Suprapubic skin (tissue), 4 donors: ENCODE results near the gene DIAPH1. TPM values are rescaled to one million over a fixed set of nuclear protein-coding genes. Genes with fewer than 3 reads are reported as not detected.

ENCODE experiments used
- DNase-seq, 2 donors: peaks; one replicate each; pipeline ENCODE4 v3.0.0-alpha.2; 2019; ENCODE audit warnings: low spot score in 2 of 2
- H3K27ac ChIP-seq: fragments of 200-600 bp; sonication (generic); one replicate; pipeline ENCODE4 v1.5.1; 2019
- H3K27me3 ChIP-seq: fragments of 200-600 bp; sonication (generic); one replicate; pipeline ENCODE4 v1.5.1; 2019
- H3K36me3 ChIP-seq: fragments of 200-600 bp; sonication (generic); one replicate; pipeline ENCODE4 v1.5.1; 2019
- H3K4me1 ChIP-seq: fragments of 200-600 bp; sonication (generic); one replicate; pipeline ENCODE4 v1.5.1; 2019
- H3K4me3 ChIP-seq: fragments of 200-600 bp; sonication (generic); one replicate; pipeline ENCODE4 v1.5.1; 2019; ENCODE audit warnings: mild to moderate bottlenecking
- H3K9me3 ChIP-seq: fragments of 200-600 bp; sonication (generic); one replicate; pipeline ENCODE4 v1.5.1; 2019
- CTCF ChIP-seq, 2 donors: fragments of 200-600 bp in 1 of 2; fragments of 450-650 bp in 1 of 2; sonication (generic) in 1 of 2; IDR thresholded peaks; one replicate each; pipeline ENCODE4 v1.5.1; 2016 to 2019; ENCODE audit warnings: antibody characterized with exemption in 2 of 2, mild to moderate bottlenecking in 1 of 2, moderate library complexity in 1 of 2
- EP300 ChIP-seq: sonication (generic); formaldehyde crosslinking; IDR thresholded peaks from one replicate; pipeline ENCODE4 v1.6.1; 2017; ENCODE audit warnings: antibody characterized with exemption
- POLR2A ChIP-seq, 2 donors: fragments of 450-650 bp; IDR thresholded peaks; one replicate each; pipeline ENCODE4 v1.6.1; 2017; ENCODE audit warnings: antibody characterized with exemption in 2 of 2, mild to moderate bottlenecking in 2 of 2, moderate library complexity in 2 of 2
- POLR2AphosphoS5 ChIP-seq, 3 donors: sonication (generic); formaldehyde crosslinking; IDR thresholded peaks; one replicate each; pipeline ENCODE4 v1.6.1; 2017; ENCODE audit warnings: antibody characterized with exemption in 3 of 3
- WGBS: methylation state at CpG from one replicate; pipeline ENCODE4 v1.1.5; 2018; 5-methylcytosine and 5-hydroxymethylcytosine counted together
- total RNA-seq, 4 donors: library from RNA; depleted of rRNA; stranded (reverse); fragments of >200 nt; gene quantifications; one replicate each; pipeline ENCODE4 v1.1.0, GENCODE V29; 2016

DIAPH1 gene
- total RNA-seq, 4 donors from 2014 or later = 83.0 to 115 (median 95.1) TPM

- Histone ChIP-seq H3K4me3 (no peak overlapping the region), H3K9me3 (no peaks in the 10 kb centered on the region), H3K27me3 (no peaks in the 10 kb centered on the region), H3K27ac (no peak overlapping the region), H3K36me3 (no peaks in the 10 kb centered on the region), H3K4me1 (peaks cover 10% of the 10 kb centered on the region)
- DNase-seq = no peak
- WGBS = 64% methylated on average over 2 of the region's 2 CpGs
- no peak for TF ChIP-seq POLR2AphosphoS5 (IDR thresholded peaks at IDR 0.05)
- no peak for TF ChIP-seq POLR2A (IDR thresholded peaks at IDR 0.05)
- no peak for TF ChIP-seq CTCF (IDR thresholded peaks at IDR 0.05)
- no peak for TF ChIP-seq EP300
These were observed 21.4 kb downstream of the DIAPH1 start for GRCh38 chr5:141597394-141597793.

GRCh38 chr5:141596867-141597266 is 21.9 kb downstream of the DIAPH1 start:
- no peaks in the 10 kb centered on the region for H3K36me3 ChIP-seq
- no peaks in the 10 kb centered on the region for H3K27me3 ChIP-seq
- 100% methylated on average over 1 of the region's 1 CpG for WGBS
- H3K4me1 ChIP-seq = peaks cover 6% of the 10 kb centered on the region
- no peaks in the 10 kb centered on the region for H3K9me3 ChIP-seq
- H3K4me3 ChIP-seq = no peak overlapping the region
- no peak for DNase-seq
- no peak overlapping the region for H3K27ac ChIP-seq
- TF ChIP-seq POLR2AphosphoS5 (IDR thresholded peaks at IDR 0.05) = no peak

GRCh38 chr5:141590127-141590526 is 28.7 kb downstream of the DIAPH1 start:
- Histone ChIP-seq H3K4me3 (no peak overlapping the region), H3K27ac (no peak overlapping the region), H3K36me3 (peaks cover 22% of the 10 kb centered on the region), H3K27me3 (no peaks in the 10 kb centered on the region), H3K9me3 (no peaks in the 10 kb centered on the region), H3K4me1 (peaks cover 3% of the 10 kb centered on the region)
- no peak for DNase-seq
- 87% methylated on average over 2 of the region's 2 CpGs for WGBS
- TF ChIP-seq EP300 = no peak
- no peak for TF ChIP-seq POLR2A (IDR thresholded peaks at IDR 0.05)

GRCh38 chr5:141586246-141586645 is 32.6 kb downstream of the DIAPH1 start:
- H3K27me3 ChIP-seq = no peaks in the 10 kb centered on the region
- no peaks in the 10 kb centered on the region for H3K9me3 ChIP-seq
- TF ChIP-seq POLR2A (IDR thresholded peaks at IDR 0.05) (no peak), EP300 (no peak), CTCF (IDR thresholded peaks at IDR 0.05) (no peak), POLR2AphosphoS5 (IDR thresholded peaks at IDR 0.05) (no peak)
- H3K4me1 ChIP-seq = no peaks in the 10 kb centered on the region
- no peak overlapping the region for H3K4me3 ChIP-seq
- H3K36me3 ChIP-seq = peaks cover 59% of the 10 kb centered on the region
- H3K27ac ChIP-seq = no peak overlapping the region
- 88% methylated on average over 1 of the region's 1 CpG for WGBS
- no peak for DNase-seq

- Histone ChIP-seq H3K4me3 (no peak overlapping the region), H3K4me1 (no peaks in the 10 kb centered on the region), H3K36me3 (peaks cover 65% of the 10 kb centered on the region), H3K9me3 (no peaks in the 10 kb centered on the region), H3K27me3 (no peaks in the 10 kb centered on the region), H3K27ac (no peak overlapping the region)
- DNase-seq = no peak
- no peak for TF ChIP-seq CTCF (IDR thresholded peaks at IDR 0.05)
- TF ChIP-seq POLR2A (IDR thresholded peaks at IDR 0.05) = no peak
- TF ChIP-seq POLR2AphosphoS5 (IDR thresholded peaks at IDR 0.05) = no peak
- TF ChIP-seq EP300 = no peak
- 92% methylated on average over 6 of the region's 6 CpGs for WGBS
These were observed 33.2 kb downstream of the DIAPH1 start for GRCh38 chr5:141585594-141585993.

- no peaks in the 10 kb centered on the region for H3K4me1 ChIP-seq
- H3K36me3 ChIP-seq = peaks cover 95% of the 10 kb centered on the region
- no peak overlapping the region for H3K4me3 ChIP-seq
- WGBS = 62% methylated on average over 2 of the region's 2 CpGs
- H3K27ac ChIP-seq = no peak overlapping the region
- H3K9me3 ChIP-seq = no peaks in the 10 kb centered on the region
- DNase-seq = no peak
- no peaks in the 10 kb centered on the region for H3K27me3 ChIP-seq
- TF ChIP-seq POLR2A (IDR thresholded peaks at IDR 0.05) = no peak
- TF ChIP-seq EP300 = no peak
- TF ChIP-seq CTCF (IDR thresholded peaks at IDR 0.05) = no peak
These were observed 44.7 kb downstream of the DIAPH1 start for GRCh38 chr5:141574122-141574510.
